Measurements from ENCODE around the gene GYPE.
"Not testable (repeated sequence)": the region's sequence is repeated elsewhere in the genome, so short reads cannot be mapped to it uniquely, and the experiment has no call there.

The GYPE gene

GRCh38 chr4:143884965-143885364 is 20.4 kb downstream of the GYPE start:
- H3K27ac Mint-ChIP-seq, H3K36me3 Mint-ChIP-seq, H3K9me3 Mint-ChIP-seq, H3K4me3 Mint-ChIP-seq, H3K27me3 Mint-ChIP-seq, H3K4me1 Mint-ChIP-seq: not testable (repeated sequence)

GRCh38 chr4:143883529-143883928 is 21.8 kb downstream of the GYPE start:
- peaks cover 1% of the 10 kb centered on the region for H3K36me3 Mint-ChIP-seq
- H3K27ac Mint-ChIP-seq: no peak overlapping the region
- H3K4me1 Mint-ChIP-seq: no peaks in the 10 kb centered on the region
- H3K27me3 Mint-ChIP-seq: peaks cover 1% of the 10 kb centered on the region
- no peaks in the 10 kb centered on the region for H3K9me3 Mint-ChIP-seq
- no peak overlapping the region for H3K4me3 Mint-ChIP-seq

GRCh38 chr4:143882892-143883291 is 22.5 kb downstream of the GYPE start:
- Mint-ChIP-seq H3K9me3 (no peaks in the 10 kb centered on the region), H3K4me3 (no peak overlapping the region), H3K36me3 (peaks cover 1% of the 10 kb centered on the region), H3K27me3 (peaks cover 1% of the 10 kb centered on the region), H3K4me1 (no peaks in the 10 kb centered on the region), H3K27ac (no peak overlapping the region)

GRCh38 chr4:143879561-143879960 is 25.8 kb downstream of the GYPE start:
- not testable (repeated sequence) for H3K4me1 Mint-ChIP-seq, H3K27me3 Mint-ChIP-seq, H3K36me3 Mint-ChIP-seq, H3K9me3 Mint-ChIP-seq, H3K27ac Mint-ChIP-seq, H3K4me3 Mint-ChIP-seq

GRCh38 chr4:143875357-143875756 is 30.0 kb downstream of the GYPE start:
- H3K27me3 Mint-ChIP-seq, H3K36me3 Mint-ChIP-seq, H3K4me1 Mint-ChIP-seq, H3K27ac Mint-ChIP-seq, H3K9me3 Mint-ChIP-seq, H3K4me3 Mint-ChIP-seq: not testable (repeated sequence)

GRCh38 chr4:143870523-143871268 is 34.7 kb downstream of the GYPE start:
- not testable (repeated sequence) for H3K36me3 Mint-ChIP-seq, H3K4me3 Mint-ChIP-seq, H3K4me1 Mint-ChIP-seq, H3K27me3 Mint-ChIP-seq, H3K9me3 Mint-ChIP-seq, H3K27ac Mint-ChIP-seq

GRCh38 chr4:143869925-143870324 is 35.4 kb downstream of the GYPE start:
- not testable (repeated sequence) for H3K4me3 Mint-ChIP-seq, H3K27ac Mint-ChIP-seq, H3K9me3 Mint-ChIP-seq, H3K4me1 Mint-ChIP-seq, H3K27me3 Mint-ChIP-seq, H3K36me3 Mint-ChIP-seq

GRCh38 chr4:143862716-143863115 is 42.6 kb downstream of the GYPE start:
- H3K27me3 Mint-ChIP-seq, H3K27ac Mint-ChIP-seq: not testable (repeated sequence)

GRCh38 chr4:143858456-143858855 is 46.9 kb downstream of the GYPE start:
- Mint-ChIP-seq H3K4me3 (no peak overlapping the region), H3K36me3 (no peaks in the 10 kb centered on the region), H3K4me1 (peaks cover 3% of the 10 kb centered on the region), H3K27ac (no peak overlapping the region), H3K27me3 (peaks cover 2% of the 10 kb centered on the region), H3K9me3 (no peaks in the 10 kb centered on the region)

More at GRCh38 chr4:143862716-143863115, 42.6 kb downstream of the GYPE start:
- H3K4me1 Mint-ChIP-seq, H3K9me3 Mint-ChIP-seq, H3K4me3 Mint-ChIP-seq, H3K36me3 Mint-ChIP-seq: not testable (repeated sequence)

GRCh38 chr4:143857391-143858336 is 47.7 kb downstream of the GYPE start:
- H3K4me1 Mint-ChIP-seq, H3K36me3 Mint-ChIP-seq, H3K27me3 Mint-ChIP-seq, H3K4me3 Mint-ChIP-seq, H3K27ac Mint-ChIP-seq, H3K9me3 Mint-ChIP-seq: not testable (repeated sequence)

GRCh38 chr4:143856017-143856557 is 49.3 kb downstream of the GYPE start:
- not testable (repeated sequence) for H3K9me3 Mint-ChIP-seq, H3K36me3 Mint-ChIP-seq, H3K4me1 Mint-ChIP-seq

GRCh38 chr4:143854645-143855044 is 50.7 kb downstream of the GYPE start:
- not testable (repeated sequence) for H3K27ac Mint-ChIP-seq, H3K9me3 Mint-ChIP-seq, H3K4me3 Mint-ChIP-seq, H3K4me1 Mint-ChIP-seq, H3K27me3 Mint-ChIP-seq, H3K36me3 Mint-ChIP-seq

More at GRCh38 chr4:143856017-143856557, 49.3 kb downstream of the GYPE start:
- H3K27me3 Mint-ChIP-seq, H3K27ac Mint-ChIP-seq, H3K4me3 Mint-ChIP-seq: not testable (repeated sequence)

- H3K9me3 Mint-ChIP-seq, H3K36me3 Mint-ChIP-seq, H3K4me1 Mint-ChIP-seq, H3K27ac Mint-ChIP-seq, H3K4me3 Mint-ChIP-seq, H3K27me3 Mint-ChIP-seq: not testable (repeated sequence)
Observed at GRCh38 chr4:143849296-143849695, 56.1 kb downstream of the GYPE start.

- H3K4me3 Mint-ChIP-seq, H3K9me3 Mint-ChIP-seq, H3K27ac Mint-ChIP-seq, H3K27me3 Mint-ChIP-seq, H3K36me3 Mint-ChIP-seq, H3K4me1 Mint-ChIP-seq: not testable (repeated sequence)
Observed at GRCh38 chr4:143843506-143843832, 61.9 kb downstream of the GYPE start.

GRCh38 chr4:143842624-143843505 is 62.5 kb downstream of the GYPE start:
- not testable (repeated sequence) for H3K4me3 Mint-ChIP-seq, H3K27ac Mint-ChIP-seq, H3K36me3 Mint-ChIP-seq, H3K27me3 Mint-ChIP-seq, H3K9me3 Mint-ChIP-seq, H3K4me1 Mint-ChIP-seq

GRCh38 chr4:143839413-143839812 is 65.9 kb downstream of the GYPE start:
- peaks cover 11% of the 10 kb centered on the region for H3K9me3 Mint-ChIP-seq
- H3K27ac Mint-ChIP-seq, H3K4me3 Mint-ChIP-seq, H3K36me3 Mint-ChIP-seq, H3K27me3 Mint-ChIP-seq, H3K4me1 Mint-ChIP-seq: not testable (repeated sequence)

All from activated naive CD4-positive, alpha-beta T cell treated with anti-CD3 and anti-CD28 coated beads, Interleukin-2, amount 50 U/mL, for 24 hours (primary cell).